ENCODE data around the gene CPTP. TPM values are rescaled to one million over a fixed set of nuclear protein-coding genes. Genes with fewer than 3 reads are reported as not detected.

CPTP gene
- total RNA-seq, 1 experiment from 2014 or later: 14.0 TPM

- H3K27me3 Mint-ChIP-seq (ENCODE audit: low read depth): no peaks in the 10 kb centered on the region
- peak overlapping the region; percentile 21 for H3K18ac ChIP-seq (ENCODE audit: insufficient read length, low read depth, low read length)
- H3K27ac ChIP-seq (ENCODE audit: insufficient read length, low read depth, low read length): no peak overlapping the region
- peaks cover 10% of the 10 kb centered on the region for H3K23me2 ChIP-seq (ENCODE audit: insufficient read length, low read depth, low read length, poor library complexity, severe bottlenecking)
- peaks cover 4% of the 10 kb centered on the region; the same call in 1 of the 2 replicates for H3K79me2 ChIP-seq (ENCODE audit: insufficient read depth, low read length)
- no peak overlapping the region for H2AFZ ChIP-seq (ENCODE audit: low read length)
- H3K9ac ChIP-seq (ENCODE audit: extremely low read depth, insufficient read length, low read length): peak overlapping the region; percentile 92
- no peak overlapping the region for H3K4ac ChIP-seq (ENCODE audit: low read depth, low read length)
- peaks cover 13% of the 10 kb centered on the region for H3K79me1 ChIP-seq (ENCODE audit: insufficient read depth, low read depth, low read length, poor library complexity, severe bottlenecking)
- H3K27ac Mint-ChIP-seq: peak overlapping the region; percentile 10 to 61 (median 27); a peak in 3 of 7 replicates
- no peak overlapping the region for H2BK15ac ChIP-seq (ENCODE audit: low read depth, low read length)
- no peak overlapping the region for H2BK12ac ChIP-seq (ENCODE audit: insufficient read length, low read depth, low read length)
- no peak overlapping the region for H2AK5ac ChIP-seq (ENCODE audit: insufficient read length, low read length)
- H3K36me3 Mint-ChIP-seq (ENCODE audit: insufficient read depth in 1 of 3, low read depth in 3 of 3): peaks cover 6 to 20% (median 12%) of the 10 kb centered on the region in 3 experiments
- H3K4me3 Mint-ChIP-seq: peak overlapping the region; percentile 83 to 88
- H4K8ac ChIP-seq (replicated peaks; ENCODE audit: insufficient read length, low read depth, low read length): no peak overlapping the region
- no peak overlapping the region for H3K23ac ChIP-seq (ENCODE audit: insufficient read length, low read depth, low read length)
- no peak overlapping the region for H4K5ac ChIP-seq (ENCODE audit: insufficient read length, low read depth, low read length)
- no peak overlapping the region for H2BK120ac ChIP-seq (ENCODE audit: low read depth, low read length, poor library complexity, severe bottlenecking)
- no peaks in the 10 kb centered on the region; the same call in 1 of the 2 replicates for H3K4me1 ChIP-seq (ENCODE audit: insufficient read depth, low read length)
- H3K4me1 Mint-ChIP-seq: peaks cover 5 to 10% of the 10 kb centered on the region in 2 experiments
- H3T11ph ChIP-seq (ENCODE audit: low read length): no peak overlapping the region
- WGBS (ENCODE audit: extremely low coverage, insufficient read length, low lambda C conversion rate): no CpG with 5 or more reads among the region's 24 CpGs
- H4K91ac ChIP-seq (ENCODE audit: insufficient read length, low read depth, low read length): no peak overlapping the region
- no peak for TF ChIP-seq CTCF (conservative IDR thresholded peaks at IDR 0.05)
- H3K4me2 ChIP-seq (ENCODE audit: insufficient read depth, insufficient read length, low read length): peak overlapping the region; percentile 94
- no peaks in the 10 kb centered on the region for H3K9me3 Mint-ChIP-seq
- no peak overlapping the region for H2BK5ac ChIP-seq (ENCODE audit: insufficient read length, low read length)
- no peaks in the 10 kb centered on the region for H3K9me3 ChIP-seq (ENCODE audit: control insufficient read depth, low read depth, low read length)
- 0 out of 2 replicates have a peak overlapping the region, but pooled peaks have one; percentile 43 for H3K14ac ChIP-seq (ENCODE audit: insufficient read depth, low read length)
- no peak for DNase-seq
- H3K27me3 ChIP-seq (ENCODE audit: insufficient read depth, low read length): no peaks in the 10 kb centered on the region
- H4K20me1 ChIP-seq (ENCODE audit: control insufficient read depth, insufficient read depth, insufficient read length): no peaks in the 10 kb centered on the region
- H2BK20ac ChIP-seq (ENCODE audit: low read depth, low read length, poor library complexity, severe bottlenecking): no peak overlapping the region
- H3K56ac ChIP-seq (ENCODE audit: insufficient read length, low read depth, low read length): no peak overlapping the region
Observed at GRCh38 chr1:1374589-1374928, 50.0 kb downstream of the CPTP start.
